ENCODE data around the gene KCMF1. TPM values are rescaled to one million over a fixed set of nuclear protein-coding genes. Genes with fewer than 3 reads are reported as not detected.

KCMF1 gene
- total and polyA plus RNA-seq, 2 of the 13 experiments (the other 11 are each of a cell fraction or from before 2014, with no cell fraction given): 62.1 to 116 TPM

DNA sequence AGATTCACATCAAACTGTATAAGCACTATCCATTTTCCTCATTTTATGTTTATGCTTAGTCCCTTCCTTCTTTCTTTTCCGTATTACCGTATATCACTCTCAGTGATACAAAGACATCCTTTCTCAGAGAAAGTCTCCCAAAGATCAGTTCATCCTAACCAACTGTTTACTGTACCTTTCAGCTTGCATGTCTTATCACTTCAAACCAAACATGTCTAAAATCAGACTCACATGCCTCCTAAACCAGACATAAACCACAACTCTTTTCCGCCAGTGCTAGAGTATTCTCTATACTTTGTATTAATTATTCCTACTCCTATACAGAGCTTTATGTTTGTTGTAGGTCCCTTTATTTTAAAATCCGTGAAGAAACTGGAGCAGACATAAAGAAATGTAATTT lies 41.5 kb downstream of the KCMF1 start:
- ChIA-PET POLR2A (no interaction called here), CTCF (ENCODE audit: low intra/inter-chr PET ratio, low total read pairs) (interaction anchor here (5.4 kb wide), 1 partner anchor 86 kb away, joined by 64 read pairs; no protein-coding TSS in a partner anchor)
- in situ Hi-C loops (cut with HindIII; ENCODE audit: extremely low pct_ligation_motif_present, low pct_unique_long_range_greater_than_20kb) (loop anchor here (5.0 kb wide), 1 partner anchor 85 kb away; no protein-coding TSS in a partner anchor), intact Hi-C loops (cut with micrococcal nuclease; ENCODE audit: unreplicated experiment) (no loop called here)
- no peak for TF ChIP-seq MEIS2 (CRISPR knock-in tag; IDR thresholded peaks at IDR 0.05)
- TF ChIP-seq HNRNPLL (IDR thresholded peaks at IDR 0.05; ENCODE audit: low read depth, low read length, poor library complexity, severe bottlenecking): no peak
- TF ChIP-seq, protein P1, sequence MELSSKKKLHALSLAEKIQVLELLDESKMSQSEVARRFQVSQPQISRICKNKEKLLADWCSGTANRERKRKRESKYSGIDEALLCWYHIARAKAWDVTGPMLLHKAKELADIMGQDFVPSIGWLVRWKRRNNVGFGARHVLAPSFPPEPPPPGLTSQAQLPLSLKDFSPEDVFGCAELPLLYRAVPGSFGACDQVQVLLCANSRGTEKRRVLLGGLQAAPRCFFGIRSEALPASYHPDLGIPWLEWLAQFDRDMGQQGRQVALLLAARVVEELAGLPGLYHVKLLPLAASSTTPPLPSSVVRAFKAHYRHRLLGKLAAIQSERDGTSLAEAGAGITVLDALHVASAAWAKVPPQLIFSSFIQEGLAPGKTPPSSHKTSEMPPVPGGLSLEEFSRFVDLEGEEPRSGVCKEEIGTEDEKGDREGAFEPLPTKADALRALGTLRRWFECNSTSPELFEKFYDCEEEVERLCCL (CRISPR knock-in tag; IDR thresholded peaks at IDR 0.05; ENCODE audit: borderline replicate concordance): no peak
- no peak for TF ChIP-seq ZNF564 (CRISPR knock-in tag; IDR thresholded peaks at IDR 0.05)
- TF ChIP-seq TCF7 (IDR thresholded peaks at IDR 0.05; ENCODE audit: low read depth): no peak
- TF ChIP-seq HCFC1 (IDR thresholded peaks at IDR 0.05; ENCODE audit: low read depth, low read length): no peak
- TF ChIP-seq ZMYM3 (CRISPR knock-in tag; IDR thresholded peaks at IDR 0.05): no peak
- TF ChIP-seq, protein P2, sequence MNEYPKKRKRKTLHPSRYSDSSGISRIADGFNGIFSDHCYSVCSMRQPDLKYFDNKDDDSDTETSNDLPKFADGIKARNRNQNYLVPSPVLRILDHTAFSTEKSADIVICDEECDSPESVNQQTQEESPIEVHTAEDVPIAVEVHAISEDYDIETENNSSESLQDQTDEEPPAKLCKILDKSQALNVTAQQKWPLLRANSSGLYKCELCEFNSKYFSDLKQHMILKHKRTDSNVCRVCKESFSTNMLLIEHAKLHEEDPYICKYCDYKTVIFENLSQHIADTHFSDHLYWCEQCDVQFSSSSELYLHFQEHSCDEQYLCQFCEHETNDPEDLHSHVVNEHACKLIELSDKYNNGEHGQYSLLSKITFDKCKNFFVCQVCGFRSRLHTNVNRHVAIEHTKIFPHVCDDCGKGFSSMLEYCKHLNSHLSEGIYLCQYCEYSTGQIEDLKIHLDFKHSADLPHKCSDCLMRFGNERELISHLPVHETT (CRISPR knock-in tag; conservative IDR thresholded peaks at IDR 0.05): no peak
- TF ChIP-seq REL (CRISPR knock-in tag; conservative IDR thresholded peaks at IDR 0.05): no peak
- TF ChIP-seq, protein P3, sequence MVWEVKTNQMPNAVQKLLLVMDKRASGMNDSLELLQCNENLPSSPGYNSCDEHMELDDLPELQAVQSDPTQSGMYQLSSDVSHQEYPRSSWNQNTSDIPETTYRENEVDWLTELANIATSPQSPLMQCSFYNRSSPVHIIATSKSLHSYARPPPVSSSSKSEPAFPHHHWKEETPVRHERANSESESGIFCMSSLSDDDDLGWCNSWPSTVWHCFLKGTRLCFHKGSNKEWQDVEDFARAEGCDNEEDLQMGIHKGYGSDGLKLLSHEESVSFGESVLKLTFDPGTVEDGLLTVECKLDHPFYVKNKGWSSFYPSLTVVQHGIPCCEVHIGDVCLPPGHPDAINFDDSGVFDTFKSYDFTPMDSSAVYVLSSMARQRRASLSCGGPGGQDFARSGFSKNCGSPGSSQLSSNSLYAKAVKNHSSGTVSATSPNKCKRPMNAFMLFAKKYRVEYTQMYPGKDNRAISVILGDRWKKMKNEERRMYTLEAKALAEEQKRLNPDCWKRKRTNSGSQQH (CRISPR knock-in tag; IDR thresholded peaks at IDR 0.05; ENCODE audit: low read depth): no peak
- TF ChIP-seq ZNF207 (IDR thresholded peaks at IDR 0.05; ENCODE audit: borderline replicate concordance): no peak
- TF ChIP-seq SRSF1 (optimal IDR thresholded peaks at IDR 0.05; ENCODE audit: low read depth, low read length): no peak
- FAIRE-seq (no peak), ATAC-seq (no peak), DNase-seq (ENCODE audit: low spot score) (no peak)
- no peak overlapping the region for H3K9ac ChIP-seq (ENCODE audit: insufficient read depth, low read depth, low read length)
- WGBS (ENCODE audit: low lambda C conversion rate): 96% methylated on average over 4 of the region's 4 CpGs
- no peaks in the 10 kb centered on the region for H3K9me3 ChIP-seq (ENCODE audit: low read length)
- no peak overlapping the region for H3K4me2 ChIP-seq (ENCODE audit: low read depth, low read length)
- no peak overlapping the region for H3K4me3 ChIP-seq (replicated peaks in 1 of 3; ENCODE audit: insufficient read depth in 1 of 3, low read depth in 2 of 3, low read length in 3 of 3)
- H3K36me3 ChIP-seq (replicated peaks in 1 of 2; ENCODE audit: control insufficient read depth in 1 of 2, insufficient read depth in 2 of 2, low read length in 2 of 2): peaks cover 6 to 18% of the 10 kb centered on the region in 2 experiments
- H3K79me2 ChIP-seq (ENCODE audit: insufficient read depth, low read length): peaks cover 85% of the 10 kb centered on the region
- peaks cover 17% of the 10 kb centered on the region for H3K4me1 ChIP-seq (ENCODE audit: insufficient read depth, low read length)
- H2AFZ ChIP-seq (ENCODE audit: low read length): no peak overlapping the region
- no peak overlapping the region for H3K27ac ChIP-seq (ENCODE audit: extremely low read length, insufficient read depth, low read length)
- no TSS peak for BruUV-seq (replicated peaks)
- peaks cover 41% of the 10 kb centered on the region for H4K20me1 ChIP-seq (ENCODE audit: insufficient read depth, low read length)
- no peaks in the 10 kb centered on the region for H3K27me3 ChIP-seq (ENCODE audit: control insufficient read depth in 1 of 2, insufficient read depth in 2 of 2, low read length in 2 of 2)
